ENCODE results near the gene ARRB2. TPM values are rescaled to one million over a fixed set of nuclear protein-coding genes. Genes with fewer than 3 reads are reported as not detected.

ARRB2 gene
- total RNA-seq (2021): 75.3 and 81.1 TPM in 2 replicates
- long read RNA-seq, transcript ARRB2-201 (15 exons, 1,895 nt): major isoform, 27 of 93 reads
- long read RNA-seq, transcript ARRB2-216 (14 exons, 1,348 nt): minor isoform, 21 of 93 reads
- long read RNA-seq, partial matches to known transcripts: 9 of 93 reads
- long read RNA-seq, other reads (novel, unspliced or antisense): 31 of 93 reads

GRCh38 chr17:4709794-4710692, at the start of gene ARRB2:
TSS of gene ARRB2 (plus strand) at chr17:4710632. CDS start at chr17:4710722, 90 bp downstream.
- DNase-seq: peak; percentile 98
- Histone ChIP-seq H2BK12ac (ENCODE audit: insufficient read length, low read depth, low read length) (no peak within 1 kb of the TSS), H2BK5ac (ENCODE audit: insufficient read length, low read length) (no peak within 1 kb of the TSS), H3K9me3 (ENCODE audit: control insufficient read depth, low read depth, low read length) (no peaks in the 10 kb centered on the region), H3T11ph (ENCODE audit: low read length) (no peak within 1 kb of the TSS), H2BK20ac (ENCODE audit: low read depth, low read length, poor library complexity, severe bottlenecking) (no peak within 1 kb of the TSS), H4K20me1 (ENCODE audit: control insufficient read depth, insufficient read depth, insufficient read length) (no peaks in the 10 kb centered on the region), H2BK15ac (ENCODE audit: low read depth, low read length) (no peak within 1 kb of the TSS; the same call in 1 of the 2 replicates), H3K79me2 (ENCODE audit: insufficient read depth, low read length) (no peaks in the 10 kb centered on the region; the same call in 1 of the 2 replicates), H2BK120ac (ENCODE audit: low read depth, low read length, poor library complexity, severe bottlenecking) (no peak within 1 kb of the TSS), H3K18ac (ENCODE audit: insufficient read length, low read depth, low read length) (peak within 1 kb of the TSS; percentile 55), H2AK5ac (ENCODE audit: insufficient read length, low read length) (no peak within 1 kb of the TSS), H3K14ac (ENCODE audit: insufficient read depth, low read length) (peak within 1 kb of the TSS; percentile 69), H3K4ac (ENCODE audit: low read depth, low read length) (no peak within 1 kb of the TSS), H3K79me1 (ENCODE audit: insufficient read depth, low read depth, low read length, poor library complexity, severe bottlenecking) (no peaks in the 10 kb centered on the region), H4K8ac (replicated peaks; ENCODE audit: insufficient read length, low read depth, low read length) (no peak within 1 kb of the TSS), H3K4me1 (ENCODE audit: insufficient read depth, low read length) (no peaks in the 10 kb centered on the region), H4K5ac (ENCODE audit: insufficient read length, low read depth, low read length) (no peak within 1 kb of the TSS), H3K23me2 (ENCODE audit: insufficient read length, low read depth, low read length, poor library complexity, severe bottlenecking) (peaks cover 13% of the 10 kb centered on the region), H3K27ac (ENCODE audit: insufficient read length, low read depth, low read length) (no peak within 1 kb of the TSS), H2AFZ (ENCODE audit: low read length) (no peak within 1 kb of the TSS), H3K27me3 (ENCODE audit: insufficient read depth, low read length) (no peaks in the 10 kb centered on the region), H3K4me2 (ENCODE audit: insufficient read depth, insufficient read length, low read length) (peak within 1 kb of the TSS; percentile 73), H3K9ac (ENCODE audit: extremely low read depth, insufficient read length, low read length) (peak within 1 kb of the TSS; percentile 52), H4K91ac (ENCODE audit: insufficient read length, low read depth, low read length) (no peak within 1 kb of the TSS), H3K56ac (ENCODE audit: insufficient read length, low read depth, low read length) (no peak within 1 kb of the TSS), H3K23ac (ENCODE audit: insufficient read length, low read depth, low read length) (no peak within 1 kb of the TSS)
- peak within 1 kb of the TSS; percentile 80 to 81 for H3K4me3 Mint-ChIP-seq
- TF ChIP-seq, protein P1, sequence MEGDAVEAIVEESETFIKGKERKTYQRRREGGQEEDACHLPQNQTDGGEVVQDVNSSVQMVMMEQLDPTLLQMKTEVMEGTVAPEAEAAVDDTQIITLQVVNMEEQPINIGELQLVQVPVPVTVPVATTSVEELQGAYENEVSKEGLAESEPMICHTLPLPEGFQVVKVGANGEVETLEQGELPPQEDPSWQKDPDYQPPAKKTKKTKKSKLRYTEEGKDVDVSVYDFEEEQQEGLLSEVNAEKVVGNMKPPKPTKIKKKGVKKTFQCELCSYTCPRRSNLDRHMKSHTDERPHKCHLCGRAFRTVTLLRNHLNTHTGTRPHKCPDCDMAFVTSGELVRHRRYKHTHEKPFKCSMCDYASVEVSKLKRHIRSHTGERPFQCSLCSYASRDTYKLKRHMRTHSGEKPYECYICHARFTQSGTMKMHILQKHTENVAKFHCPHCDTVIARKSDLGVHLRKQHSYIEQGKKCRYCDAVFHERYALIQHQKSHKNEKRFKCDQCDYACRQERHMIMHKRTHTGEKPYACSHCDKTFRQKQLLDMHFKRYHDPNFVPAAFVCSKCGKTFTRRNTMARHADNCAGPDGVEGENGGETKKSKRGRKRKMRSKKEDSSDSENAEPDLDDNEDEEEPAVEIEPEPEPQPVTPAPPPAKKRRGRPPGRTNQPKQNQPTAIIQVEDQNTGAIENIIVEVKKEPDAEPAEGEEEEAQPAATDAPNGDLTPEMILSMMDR (conservative IDR thresholded peaks at IDR 0.05): peak; percentile 66
- peaks cover 28 to 37% of the 10 kb centered on the region in 2 experiments for H3K4me1 Mint-ChIP-seq
- peaks cover 2 to 10% (median 10%) of the 10 kb centered on the region in 3 experiments; a peak in 5 of 7 replicates for H3K36me3 Mint-ChIP-seq (ENCODE audit: insufficient read depth in 1 of 3, low read depth in 3 of 3)
- H3K9me3 Mint-ChIP-seq: peaks cover 0 to 4% of the 10 kb centered on the region in 2 experiments; a peak in 3 of 5 replicates
- peak within 1 kb of the TSS; percentile 79 to 95 (median 86); a peak in 6 of 7 replicates for H3K27ac Mint-ChIP-seq
- no CpG with 5 or more reads among the region's 67 CpGs for WGBS (ENCODE audit: extremely low coverage, insufficient read length, low lambda C conversion rate)
- H3K27me3 Mint-ChIP-seq (ENCODE audit: low read depth): peaks cover 6% of the 10 kb centered on the region
